Activated CD8-positive, alpha-beta memory T cell treated with anti-CD3 and anti-CD28 coated beads for 4 hours (primary cell): ENCODE results near the gene TNFSF18.
"Not testable (repeated sequence)": the region's sequence is repeated elsewhere in the genome, so short reads cannot be mapped to it uniquely, and the experiment has no call there.

ENCODE experiments used
- DNase-seq, 2 donors: peaks; one replicate each; pipeline ENCODE4 v3.0.0-alpha.2; 2020; ENCODE audit warnings: low read depth in 2 of 2

TNFSF18 gene, protein sequence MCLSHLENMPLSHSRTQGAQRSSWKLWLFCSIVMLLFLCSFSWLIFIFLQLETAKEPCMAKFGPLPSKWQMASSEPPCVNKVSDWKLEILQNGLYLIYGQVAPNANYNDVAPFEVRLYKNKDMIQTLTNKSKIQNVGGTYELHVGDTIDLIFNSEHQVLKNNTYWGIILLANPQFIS

DNA sequence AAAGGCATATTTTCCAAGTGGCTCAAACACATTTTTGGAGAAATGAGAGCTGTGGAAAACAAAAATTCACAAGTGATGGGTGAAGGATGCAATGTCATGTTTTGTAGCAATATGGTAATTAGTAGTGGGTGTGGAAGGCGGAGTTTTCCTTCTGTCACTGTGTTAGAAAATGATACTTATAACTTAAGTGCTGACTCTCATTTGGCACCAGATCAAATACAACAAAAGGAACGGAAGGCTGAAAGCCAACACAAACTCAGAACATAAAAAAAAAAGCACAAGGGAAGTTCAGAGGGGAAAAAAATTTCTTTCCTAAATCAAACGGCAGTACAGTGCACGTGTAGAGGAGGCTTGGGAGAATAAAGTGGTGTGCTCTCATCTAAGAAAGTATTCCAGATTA, at the start of gene TNFSF18:
Gene TNFSF18 (minus strand): TSS at position 77 of the 400 bp plus-strand sequence. CDS start 45 bp downstream, at position 32.
- no peak for DNase-seq

DNA sequence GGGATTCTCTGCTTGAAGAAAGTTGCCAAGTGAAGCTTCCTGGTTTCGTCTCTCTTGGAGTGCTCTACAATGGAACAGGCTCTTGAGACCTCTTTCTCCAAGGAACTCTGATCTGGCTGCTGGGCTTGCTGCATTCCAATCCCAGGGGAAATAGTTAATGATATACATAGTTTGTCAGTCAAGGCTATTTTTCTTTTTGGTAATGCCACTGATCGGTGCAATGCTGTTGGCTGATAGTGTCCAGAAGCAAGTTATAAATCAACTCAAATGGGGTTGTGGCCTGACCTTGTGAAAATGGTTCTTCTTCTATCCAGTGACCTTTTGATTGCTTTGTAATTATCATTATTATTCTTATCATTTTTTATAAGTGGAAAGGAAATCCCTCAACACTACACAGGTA, 48.4 kb upstream of the TNFSF18 start:
- DNase-seq = no peak

DNA sequence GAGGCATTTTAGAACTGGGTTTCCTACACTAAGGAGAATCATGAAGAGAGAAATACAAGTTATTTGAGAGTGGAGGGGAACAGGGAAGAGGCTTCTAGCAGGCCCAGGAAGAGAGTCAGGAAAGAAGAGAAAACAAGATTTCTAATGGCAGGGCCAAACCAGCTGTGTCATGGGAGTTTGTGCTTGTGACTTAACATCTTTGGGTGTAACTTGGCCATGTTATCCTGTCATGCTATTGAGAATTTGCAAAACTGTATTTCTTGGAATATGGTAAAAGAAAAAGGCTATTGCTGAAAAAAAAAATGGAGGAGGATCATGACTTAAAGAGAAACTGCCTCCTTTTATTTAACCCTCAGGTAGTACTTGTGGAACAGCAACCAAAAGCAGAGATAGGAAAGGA, 47.4 kb upstream of the TNFSF18 start:
- no peak for DNase-seq

DNA sequence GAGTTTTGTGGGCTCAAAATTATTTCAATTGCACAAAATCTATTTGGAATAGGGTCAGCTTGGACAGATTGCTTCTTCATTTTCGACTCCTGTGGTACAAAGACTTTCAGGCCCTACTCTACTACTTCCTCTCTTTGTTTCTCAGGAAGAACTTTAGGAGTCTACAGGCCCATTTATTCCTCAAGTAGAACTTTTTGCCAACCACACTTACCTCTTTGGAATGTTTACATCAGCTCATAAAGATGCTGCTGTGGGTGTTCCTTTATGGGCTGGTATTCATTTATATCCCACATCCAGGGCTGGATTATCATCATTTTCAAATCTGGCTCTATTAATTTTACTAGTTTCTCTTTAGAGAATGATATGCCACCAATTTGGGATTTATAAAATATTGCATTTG, 46.3 kb upstream of the TNFSF18 start:
- no peak for DNase-seq

DNA sequence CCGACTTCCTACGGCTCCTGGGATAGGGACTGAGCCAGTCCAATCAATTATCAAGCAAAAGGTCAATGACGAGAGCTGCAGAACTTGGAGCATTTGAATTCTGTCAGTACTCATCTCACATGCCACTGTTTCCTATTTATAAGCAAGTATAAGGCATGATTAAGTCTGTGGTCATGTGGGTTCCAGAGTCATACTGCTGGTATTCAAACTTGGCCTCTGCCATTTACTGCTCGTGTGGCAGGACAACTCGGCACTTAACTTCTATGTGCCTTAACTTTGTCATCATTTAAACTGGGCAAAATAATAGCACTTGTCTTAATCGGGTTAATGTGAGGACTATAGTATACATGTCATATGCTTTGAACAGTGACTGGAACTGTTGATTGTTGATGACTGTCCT, 44.9 kb upstream of the TNFSF18 start:
- no peak for DNase-seq

DNA sequence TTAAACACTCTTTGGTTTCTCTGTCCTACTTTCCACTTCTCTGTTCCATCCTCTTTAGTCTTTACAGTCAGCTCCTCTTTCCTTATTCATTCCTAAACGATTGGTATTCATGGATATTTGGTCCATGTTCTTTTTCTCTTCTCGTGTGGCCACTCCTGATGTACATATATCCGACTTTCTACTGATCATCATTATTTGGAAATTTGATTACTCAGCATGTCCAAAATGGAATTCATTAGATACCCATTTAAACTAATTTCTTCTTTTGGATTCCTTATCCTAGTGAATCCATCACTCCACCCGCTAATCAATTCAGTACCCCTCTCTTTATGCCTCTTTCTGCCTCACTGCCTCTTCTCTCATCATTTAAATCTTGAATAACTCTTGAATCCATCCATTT, 43.8 kb upstream of the TNFSF18 start:
- DNase-seq = no peak

DNA sequence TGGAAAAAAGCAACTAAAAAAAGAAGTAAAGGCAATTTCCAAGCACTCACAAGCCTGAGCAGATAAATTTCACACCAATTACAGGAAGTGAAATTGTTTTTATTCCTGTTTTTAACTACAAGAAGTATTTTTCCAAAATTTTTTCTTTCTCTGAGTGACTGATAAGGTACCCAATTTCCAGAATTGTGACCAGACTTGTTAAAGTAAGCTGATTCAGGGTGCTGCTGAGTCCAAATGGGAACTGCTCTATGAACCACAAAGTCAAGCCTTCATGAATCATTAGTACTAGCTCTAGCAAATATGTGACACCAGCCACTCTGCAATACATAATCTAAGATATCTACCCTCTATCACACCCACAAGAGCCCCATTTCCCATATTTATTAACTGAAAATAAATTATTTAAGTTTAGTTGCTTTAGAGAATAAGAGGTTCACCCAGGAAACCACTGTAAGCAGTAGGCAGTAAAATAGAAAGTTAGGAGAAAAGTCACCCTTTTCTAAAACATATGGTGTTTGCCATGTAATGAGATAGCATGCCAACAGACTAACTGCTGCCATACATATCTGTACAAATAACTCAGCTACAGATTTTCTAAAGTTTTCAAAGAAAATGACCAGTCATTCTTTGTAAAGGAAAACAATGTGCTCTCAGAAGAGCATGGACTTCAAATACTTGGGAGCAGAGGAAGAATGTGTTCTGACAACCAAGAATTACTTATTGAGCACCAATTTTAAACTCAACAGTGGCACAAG, 43.1 kb upstream of the TNFSF18 start:
- DNase-seq = no peak

DNA sequence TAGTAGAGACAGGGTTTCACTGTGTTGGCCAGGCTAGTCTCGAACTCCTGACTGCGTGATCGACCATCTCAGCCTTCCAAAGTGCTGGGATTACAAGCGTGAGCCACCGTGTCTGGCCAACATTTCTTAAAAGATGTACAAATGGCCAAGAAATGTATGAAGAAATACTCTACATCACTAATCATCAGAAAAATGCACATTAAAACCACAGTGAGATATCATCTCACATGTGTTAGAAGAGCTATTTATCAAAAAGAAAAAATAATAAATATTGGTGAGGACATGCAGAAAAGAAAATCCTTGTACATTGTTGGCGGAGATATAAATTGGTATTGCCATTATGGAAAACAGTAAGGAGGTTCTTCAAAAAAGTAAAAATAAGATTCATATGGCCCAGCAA, 33.6 kb upstream of the TNFSF18 start:
- DNase-seq = no peak

DNA sequence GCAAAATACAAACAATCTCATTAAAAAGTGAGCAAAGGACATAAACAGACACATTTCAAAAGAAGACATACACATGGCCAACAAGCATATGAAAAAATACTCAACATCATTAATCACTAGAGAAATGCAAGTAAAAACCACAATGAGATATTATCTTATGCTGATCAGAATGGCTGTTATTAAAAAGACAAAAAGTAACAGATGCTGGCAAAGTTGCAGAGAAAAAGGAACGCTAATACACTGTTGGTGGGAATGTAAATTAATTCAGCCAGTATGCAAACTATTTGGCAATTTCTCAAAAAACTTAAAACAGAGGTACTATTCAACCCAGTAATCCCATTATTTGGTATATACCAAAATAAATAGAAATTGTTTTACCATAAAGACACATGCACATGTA, 32.2 kb upstream of the TNFSF18 start:
- DNase-seq = no peak

DNA sequence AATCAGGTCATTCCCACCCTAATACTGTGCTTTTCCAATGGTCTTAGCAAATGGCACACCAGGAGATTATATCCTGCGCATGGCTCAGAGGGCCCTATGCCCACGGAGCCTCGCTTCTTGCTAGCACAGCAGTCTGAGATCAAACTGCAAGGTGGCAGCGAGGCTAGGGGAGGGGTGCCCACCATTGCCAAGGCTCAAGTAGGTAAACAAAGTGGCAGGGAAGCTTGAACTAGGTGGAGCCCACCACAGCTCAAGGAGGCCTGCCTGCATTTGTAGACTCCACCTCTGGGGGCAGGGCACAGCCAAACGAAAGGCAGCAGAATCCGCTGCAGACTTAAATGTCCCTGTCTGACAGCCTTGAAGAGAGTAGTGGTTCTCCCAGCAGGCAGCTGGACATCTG, 23.5 kb upstream of the TNFSF18 start:
- DNase-seq = not testable (repeated sequence)

DNA sequence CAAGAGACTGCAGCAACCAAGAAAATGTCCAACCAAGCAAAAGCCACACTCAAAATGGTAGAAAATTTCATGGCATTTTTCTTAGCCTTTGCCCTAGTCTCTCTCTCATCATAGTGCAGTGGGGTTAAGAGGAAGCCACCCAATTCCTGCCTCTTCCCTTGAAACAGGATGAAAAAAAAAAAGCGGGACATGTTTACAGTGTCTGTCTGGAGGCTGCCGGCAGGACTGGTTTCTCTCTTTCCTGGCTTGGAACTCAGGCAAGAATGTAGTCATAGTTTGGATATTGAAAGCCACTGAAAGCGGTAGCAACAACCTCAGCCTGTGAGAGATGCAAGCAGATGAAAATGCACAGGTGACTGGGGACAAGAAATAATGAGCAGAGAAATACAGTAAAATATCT, 13.3 kb upstream of the TNFSF18 start:
- DNase-seq = no peak

DNA sequence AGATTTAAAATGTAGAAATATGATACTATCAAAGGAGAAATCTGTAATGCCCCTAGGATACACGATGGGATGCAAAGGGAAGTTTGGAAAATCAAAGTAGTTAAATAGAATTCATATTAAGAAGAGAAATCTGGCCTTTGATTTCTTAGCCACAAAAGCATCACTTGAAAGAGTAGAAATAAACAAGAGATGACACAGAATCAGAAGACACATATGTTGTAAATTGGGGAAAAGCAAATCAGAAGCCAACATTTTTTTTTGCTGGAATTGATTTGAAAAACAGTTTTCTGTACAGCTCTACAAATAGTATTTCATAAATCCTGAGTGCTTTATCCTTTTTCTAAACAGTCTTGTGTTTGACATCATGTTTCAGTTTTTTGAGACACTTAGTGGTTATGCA, 12.4 kb upstream of the TNFSF18 start:
- no peak for DNase-seq

DNA sequence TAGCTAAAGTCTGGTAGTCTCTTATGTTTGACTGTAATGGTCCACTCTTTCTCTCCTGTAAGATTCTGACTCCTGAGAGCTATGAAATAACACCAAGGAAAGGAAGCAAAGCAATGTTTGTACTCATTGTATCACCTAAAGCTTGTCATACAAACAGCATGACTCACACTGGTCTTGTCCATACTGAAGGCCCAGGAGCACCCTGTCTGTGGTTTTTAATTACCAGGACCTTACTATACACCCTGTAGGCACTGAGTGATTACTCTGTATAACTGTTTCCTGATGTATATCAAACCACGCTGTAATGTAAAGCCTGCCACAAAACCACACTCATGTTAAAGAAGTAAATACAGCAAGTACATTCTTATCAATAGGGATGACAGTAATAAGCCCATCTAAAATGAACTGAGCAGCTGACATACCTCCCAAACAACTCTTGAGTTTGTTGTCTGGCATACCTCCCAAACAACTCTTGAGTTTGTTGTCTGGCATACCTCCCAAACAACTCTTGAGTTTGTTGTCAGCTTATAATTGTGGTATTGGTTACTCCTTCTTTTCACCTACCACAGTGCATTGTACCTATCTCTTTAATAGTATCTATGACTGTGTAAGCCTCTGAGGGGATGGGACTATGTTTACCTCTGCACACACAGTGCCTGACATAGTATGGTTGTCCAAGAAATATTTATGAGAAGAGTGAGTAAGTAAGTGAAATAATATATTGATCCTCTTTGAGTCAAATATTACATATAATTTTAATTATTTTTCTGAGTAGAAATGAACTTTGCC, 11.6 kb upstream of the TNFSF18 start:
- DNase-seq = no peak

DNA sequence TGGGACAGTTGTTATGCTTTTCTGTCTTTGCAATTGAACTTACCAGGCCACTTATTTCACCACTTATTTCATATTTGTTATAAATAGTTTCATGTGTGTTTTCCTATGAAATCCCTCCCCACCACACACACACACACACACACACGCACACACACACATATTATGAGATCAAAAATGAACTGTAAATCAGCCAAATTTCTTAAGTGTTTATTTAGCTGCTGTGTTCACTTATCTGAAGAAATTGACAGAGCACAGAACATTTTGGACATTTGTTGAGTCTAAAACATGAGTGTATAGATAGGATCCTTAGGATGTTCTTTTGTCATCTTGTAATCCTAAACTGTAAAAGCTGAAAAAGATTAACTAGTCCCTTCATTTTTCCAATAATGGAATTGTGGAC, 7.8 kb upstream of the TNFSF18 start:
- no peak for DNase-seq

DNA sequence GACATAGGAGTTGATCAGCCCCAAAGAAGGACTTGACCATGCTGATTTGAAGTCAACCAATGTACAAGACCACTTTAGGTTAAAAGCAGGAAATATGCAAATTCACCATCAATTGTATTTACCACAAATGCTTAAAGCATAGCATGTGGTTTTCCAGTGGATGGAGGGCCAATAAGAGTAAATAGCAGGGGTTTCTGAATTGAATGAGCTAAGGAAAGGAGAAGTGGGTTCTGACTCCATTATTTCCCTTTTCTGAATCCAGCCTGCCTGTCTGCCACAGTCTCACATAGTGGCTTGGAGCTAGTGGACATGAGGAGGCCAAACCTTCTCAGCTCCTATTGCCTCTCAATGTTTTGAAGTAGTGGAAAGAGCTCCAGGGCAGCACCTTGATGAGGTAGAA, 7.2 kb upstream of the TNFSF18 start:
- DNase-seq = no peak

DNA sequence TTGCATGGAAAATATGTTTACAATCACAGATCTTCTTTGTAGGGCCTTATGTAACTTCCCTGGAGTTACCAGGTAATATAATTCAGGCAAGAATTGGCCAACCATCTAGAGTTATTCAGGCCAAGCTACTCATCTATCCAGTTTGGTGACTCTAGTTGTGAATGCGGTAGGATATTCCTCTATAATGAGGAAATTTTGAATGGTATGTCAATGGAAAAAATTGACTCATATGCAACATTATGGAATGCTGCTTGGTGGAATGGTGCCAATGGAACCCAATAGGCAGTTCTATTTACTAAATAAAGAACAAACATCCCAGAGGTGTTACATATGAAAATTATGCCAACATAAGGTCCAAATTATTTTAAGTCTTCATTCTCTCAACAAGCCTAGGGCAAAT, 5.6 kb upstream of the TNFSF18 start:
- DNase-seq = no peak

DNA sequence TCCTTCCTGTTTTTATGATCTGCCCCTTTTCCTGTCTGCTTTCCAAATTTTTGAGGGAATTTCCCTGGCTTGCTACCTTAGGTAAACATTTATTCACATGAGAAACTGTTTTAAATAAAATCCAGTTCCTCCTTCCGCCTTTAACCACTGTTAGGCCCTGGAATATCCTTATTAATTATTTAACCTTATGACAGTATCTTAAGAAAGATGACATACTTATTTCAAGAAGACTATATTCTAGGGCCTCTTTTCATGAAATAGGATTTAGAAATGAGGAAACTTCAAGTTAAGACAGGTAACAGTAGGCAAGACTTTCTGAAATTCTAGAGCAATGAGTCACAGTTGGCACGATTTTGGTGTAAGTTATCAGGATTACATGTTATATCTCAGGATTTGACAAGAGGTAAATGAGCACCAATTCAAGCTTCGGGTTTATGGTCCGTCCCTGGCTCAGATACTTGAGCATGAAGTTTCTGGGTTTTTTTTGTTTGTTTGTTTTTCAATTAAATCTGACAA, 2.0 kb upstream of the TNFSF18 start:
- DNase-seq = no peak

DNA sequence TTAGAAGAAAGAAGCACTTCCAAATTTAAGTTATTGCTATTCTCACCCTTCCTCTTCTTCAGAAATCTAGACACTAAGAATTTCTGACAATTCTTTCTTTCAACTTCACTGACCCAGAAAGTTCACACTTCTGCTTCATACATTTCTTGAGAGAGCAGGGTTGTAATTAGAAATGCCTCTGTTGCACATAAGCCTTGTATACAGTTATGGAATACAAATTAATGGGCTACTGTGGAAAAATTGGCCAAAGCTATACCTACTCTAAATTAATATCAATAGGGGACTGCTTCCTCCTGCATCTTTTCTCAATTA, 1.5 kb downstream of the TNFSF18 start:
- DNase-seq = no peak

DNA sequence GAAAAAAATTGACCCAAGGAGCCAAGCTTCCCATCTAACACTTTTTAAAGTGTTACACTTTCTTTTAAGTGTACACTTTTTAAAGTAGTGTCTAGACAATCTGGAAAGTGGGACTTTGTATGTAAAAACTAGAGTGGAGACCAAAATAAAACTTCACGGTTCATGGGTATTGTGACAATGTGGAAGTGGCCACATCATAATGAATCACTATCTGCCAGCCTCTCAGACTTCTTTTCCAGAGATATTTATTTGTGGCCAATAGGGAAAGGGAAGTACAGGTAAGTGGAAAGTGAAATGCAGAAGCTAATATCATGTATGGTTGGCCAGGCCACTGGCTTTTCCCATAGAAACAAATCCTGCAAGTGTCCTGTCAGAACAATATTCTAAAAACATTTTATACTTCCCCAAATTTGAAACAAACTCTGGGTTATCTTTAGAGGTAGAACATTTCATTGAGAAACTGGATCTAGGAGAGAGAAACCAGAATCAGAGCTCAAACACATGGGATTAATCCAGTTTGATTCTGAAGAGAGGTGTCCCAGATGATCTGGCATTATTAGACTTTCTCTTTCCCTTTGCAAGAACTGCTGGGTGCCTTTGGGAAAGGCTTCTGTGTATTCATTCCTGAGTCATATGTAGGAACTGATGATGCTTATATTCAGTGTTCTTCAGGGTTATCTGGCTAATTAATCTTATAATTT, 2.0 kb downstream of the TNFSF18 start:
- DNase-seq = no peak

DNA sequence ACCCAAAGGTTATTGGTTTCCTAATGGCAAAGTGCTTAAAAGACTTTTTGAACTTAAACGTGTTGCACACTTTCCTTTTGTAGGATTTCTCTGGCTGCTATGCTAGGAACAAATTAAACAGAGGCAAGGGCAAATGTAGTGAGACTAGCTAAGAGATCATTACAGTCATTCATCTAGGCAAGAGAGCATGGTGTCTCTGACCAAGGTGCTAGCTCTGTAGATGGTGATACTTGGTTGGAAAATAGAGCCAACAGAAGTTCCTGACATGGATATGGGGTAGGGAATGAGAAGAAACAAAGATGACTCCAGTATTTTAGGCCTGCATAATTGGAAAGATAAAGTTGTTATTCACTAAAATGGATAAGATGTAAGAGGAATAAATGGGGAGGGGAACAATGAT, 6.1 kb downstream of the TNFSF18 start:
- no peak for DNase-seq

DNA sequence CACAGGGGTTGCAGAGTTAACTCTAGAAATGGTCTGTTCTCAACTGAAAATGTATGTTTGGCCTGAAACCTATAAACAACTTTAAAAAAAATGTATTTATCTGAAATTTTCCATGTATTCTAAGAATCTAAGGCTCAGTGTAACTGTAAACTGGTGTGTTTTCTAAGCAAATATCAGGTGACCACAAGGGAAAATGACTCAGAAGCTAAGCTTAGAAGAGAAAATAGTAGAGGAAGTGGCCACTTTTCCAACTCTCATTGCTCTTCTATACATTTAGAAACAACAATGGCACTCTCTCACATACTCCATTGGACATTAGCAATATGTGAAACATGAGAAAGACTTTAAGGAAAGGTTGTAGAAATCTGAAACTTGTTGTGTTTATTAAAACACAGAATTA, 7.5 kb downstream of the TNFSF18 start:
- DNase-seq = no peak

DNA sequence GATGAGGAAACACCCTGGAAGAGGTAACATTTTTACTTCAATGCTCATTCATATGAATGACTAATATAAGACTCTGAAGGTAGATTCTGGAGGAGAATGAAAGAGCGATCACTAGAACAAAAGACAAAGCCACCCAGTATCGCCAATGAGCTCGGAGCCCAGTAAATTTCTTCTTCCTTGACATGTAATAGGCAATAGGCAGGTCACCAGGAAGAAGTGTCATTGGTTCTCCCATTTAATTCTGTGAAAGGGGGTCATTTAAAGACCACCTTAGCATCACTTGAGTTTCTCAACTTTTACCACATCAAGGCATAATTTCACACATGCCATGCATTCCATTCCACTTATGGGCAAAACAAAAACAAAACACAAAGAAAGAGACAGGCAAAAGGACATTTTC, 7.9 kb downstream of the TNFSF18 start:
- DNase-seq = no peak
